Measurements from ENCODE around the gene IDS.

IDS gene

DNA sequence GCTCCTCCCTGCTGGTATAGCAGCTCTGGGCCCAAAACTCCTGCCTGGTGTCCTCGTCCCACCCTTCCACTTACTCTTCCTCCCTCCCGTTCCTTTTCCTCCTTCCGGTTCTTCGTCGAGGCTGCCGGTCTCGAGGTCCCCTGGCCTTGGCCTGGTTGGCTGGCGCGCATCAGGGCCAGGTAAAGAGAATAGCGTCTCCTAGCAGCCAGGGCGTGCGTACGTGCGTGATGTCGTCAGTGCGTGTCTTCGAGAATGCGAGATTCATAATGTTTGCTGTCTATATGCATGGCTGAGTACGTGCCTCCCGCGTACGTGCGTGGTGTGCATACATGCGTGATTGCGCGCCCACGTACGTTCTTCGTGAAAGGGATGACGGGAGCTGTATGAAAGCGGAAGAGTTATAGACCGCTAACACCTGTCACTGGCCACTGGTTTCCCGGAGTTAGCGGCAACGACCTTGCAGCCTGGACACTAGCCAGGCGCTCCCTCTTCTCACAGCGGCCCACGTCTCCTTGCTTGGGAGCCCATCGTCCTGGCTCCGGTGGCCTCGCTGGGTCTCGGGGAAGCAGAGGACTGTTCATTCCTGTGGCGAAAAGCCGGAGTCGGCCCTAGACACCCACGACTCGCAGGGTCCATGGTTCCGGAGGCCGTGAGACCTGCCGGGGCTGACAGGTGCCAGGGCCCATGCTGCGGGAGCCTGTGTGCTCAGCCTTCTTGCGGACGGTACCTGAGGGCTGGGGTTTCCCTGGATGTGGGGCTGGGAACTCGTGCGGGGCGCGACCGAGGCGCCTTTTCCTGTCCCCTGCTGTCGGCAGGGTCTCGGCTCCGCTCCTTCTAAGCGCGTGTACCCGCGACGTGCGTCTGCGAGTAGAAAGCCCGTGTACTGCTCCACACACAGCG lies 35.8 kb upstream of the IDS start, which contains the start of gene EOLA1 (continued):
- TF ChIP-seq, protein P1, sequence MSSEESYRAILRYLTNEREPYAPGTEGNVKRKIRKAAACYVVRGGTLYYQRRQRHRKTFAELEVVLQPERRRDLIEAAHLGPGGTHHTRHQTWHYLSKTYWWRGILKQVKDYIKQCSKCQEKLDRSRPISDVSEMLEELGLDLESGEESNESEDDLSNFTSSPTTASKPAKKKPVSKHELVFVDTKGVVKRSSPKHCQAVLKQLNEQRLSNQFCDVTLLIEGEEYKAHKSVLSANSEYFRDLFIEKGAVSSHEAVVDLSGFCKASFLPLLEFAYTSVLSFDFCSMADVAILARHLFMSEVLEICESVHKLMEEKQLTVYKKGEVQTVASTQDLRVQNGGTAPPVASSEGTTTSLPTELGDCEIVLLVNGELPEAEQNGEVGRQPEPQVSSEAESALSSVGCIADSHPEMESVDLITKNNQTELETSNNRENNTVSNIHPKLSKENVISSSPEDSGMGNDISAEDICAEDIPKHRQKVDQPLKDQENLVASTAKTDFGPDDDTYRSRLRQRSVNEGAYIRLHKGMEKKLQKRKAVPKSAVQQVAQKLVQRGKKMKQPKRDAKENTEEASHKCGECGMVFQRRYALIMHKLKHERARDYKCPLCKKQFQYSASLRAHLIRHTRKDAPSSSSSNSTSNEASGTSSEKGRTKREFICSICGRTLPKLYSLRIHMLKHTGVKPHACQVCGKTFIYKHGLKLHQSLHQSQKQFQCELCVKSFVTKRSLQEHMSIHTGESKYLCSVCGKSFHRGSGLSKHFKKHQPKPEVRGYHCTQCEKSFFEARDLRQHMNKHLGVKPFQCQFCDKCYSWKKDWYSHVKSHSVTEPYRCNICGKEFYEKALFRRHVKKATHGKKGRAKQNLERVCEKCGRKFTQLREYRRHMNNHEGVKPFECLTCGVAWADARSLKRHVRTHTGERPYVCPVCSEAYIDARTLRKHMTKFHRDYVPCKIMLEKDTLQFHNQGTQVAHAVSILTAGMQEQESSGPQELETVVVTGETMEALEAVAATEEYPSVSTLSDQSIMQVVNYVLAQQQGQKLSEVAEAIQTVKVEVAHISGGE (tag by site-specific recombination; conservative IDR thresholded peaks at IDR 0.05; ENCODE audit: low read depth), result peak; percentile 56
- TF ChIP-seq ZNF645 (tag by site-specific recombination; IDR thresholded peaks at IDR 0.05), result no peak
- no peak for TF ChIP-seq AEBP2 (tag by site-specific recombination; IDR thresholded peaks at IDR 0.05; ENCODE audit: borderline replicate concordance)
- TF ChIP-seq ZNF366 (tag by site-specific recombination; conservative IDR thresholded peaks at IDR 0.05), result peak; percentile 83
- peak; percentile 37; the same call in 1 of the 2 replicates for TF ChIP-seq ATF2 (tag by site-specific recombination; IDR thresholded peaks at IDR 0.05; ENCODE audit: low read depth)
- no peak for TF ChIP-seq ZBTB6 (tag by site-specific recombination; IDR thresholded peaks at IDR 0.05)
- TF ChIP-seq, protein P2, sequence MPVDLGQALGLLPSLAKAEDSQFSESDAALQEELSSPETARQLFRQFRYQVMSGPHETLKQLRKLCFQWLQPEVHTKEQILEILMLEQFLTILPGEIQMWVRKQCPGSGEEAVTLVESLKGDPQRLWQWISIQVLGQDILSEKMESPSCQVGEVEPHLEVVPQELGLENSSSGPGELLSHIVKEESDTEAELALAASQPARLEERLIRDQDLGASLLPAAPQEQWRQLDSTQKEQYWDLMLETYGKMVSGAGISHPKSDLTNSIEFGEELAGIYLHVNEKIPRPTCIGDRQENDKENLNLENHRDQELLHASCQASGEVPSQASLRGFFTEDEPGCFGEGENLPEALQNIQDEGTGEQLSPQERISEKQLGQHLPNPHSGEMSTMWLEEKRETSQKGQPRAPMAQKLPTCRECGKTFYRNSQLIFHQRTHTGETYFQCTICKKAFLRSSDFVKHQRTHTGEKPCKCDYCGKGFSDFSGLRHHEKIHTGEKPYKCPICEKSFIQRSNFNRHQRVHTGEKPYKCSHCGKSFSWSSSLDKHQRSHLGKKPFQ (tag by site-specific recombination; IDR thresholded peaks at IDR 0.05), result no peak
- peak; percentile 74 for TF ChIP-seq SCRT2 (tag by site-specific recombination; IDR thresholded peaks at IDR 0.05)
- TF ChIP-seq, protein P3, sequence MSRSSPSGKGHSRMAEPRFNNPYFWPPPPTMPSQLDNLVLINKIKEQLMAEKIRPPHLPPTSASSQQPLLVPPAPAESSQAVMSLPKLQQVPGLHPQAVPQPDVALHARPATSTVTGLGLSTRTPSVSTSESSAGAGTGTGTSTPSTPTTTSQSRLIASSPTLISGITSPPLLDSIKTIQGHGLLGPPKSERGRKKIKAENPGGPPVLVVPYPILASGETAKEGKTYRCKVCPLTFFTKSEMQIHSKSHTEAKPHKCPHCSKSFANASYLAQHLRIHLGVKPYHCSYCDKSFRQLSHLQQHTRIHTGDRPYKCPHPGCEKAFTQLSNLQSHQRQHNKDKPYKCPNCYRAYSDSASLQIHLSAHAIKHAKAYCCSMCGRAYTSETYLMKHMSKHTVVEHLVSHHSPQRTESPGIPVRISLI (tag by site-specific recombination; IDR thresholded peaks at IDR 0.05), result no peak
- TF ChIP-seq, protein P4, sequence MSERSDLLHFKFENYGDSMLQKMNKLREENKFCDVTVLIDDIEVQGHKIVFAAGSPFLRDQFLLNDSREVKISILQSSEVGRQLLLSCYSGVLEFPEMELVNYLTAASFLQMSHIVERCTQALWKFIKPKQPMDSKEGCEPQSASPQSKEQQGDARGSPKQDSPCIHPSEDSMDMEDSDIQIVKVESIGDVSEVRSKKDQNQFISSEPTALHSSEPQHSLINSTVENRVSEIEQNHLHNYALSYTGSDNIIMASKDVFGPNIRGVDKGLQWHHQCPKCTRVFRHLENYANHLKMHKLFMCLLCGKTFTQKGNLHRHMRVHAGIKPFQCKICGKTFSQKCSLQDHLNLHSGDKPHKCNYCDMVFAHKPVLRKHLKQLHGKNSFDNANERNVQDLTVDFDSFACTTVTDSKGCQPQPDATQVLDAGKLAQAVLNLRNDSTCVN (tag by site-specific recombination; optimal IDR thresholded peaks at IDR 0.05), result peak; percentile 93
- TF ChIP-seq ZNF354C (tag by site-specific recombination; IDR thresholded peaks at IDR 0.05; ENCODE audit: borderline replicate concordance, low read depth), result no peak
- TF ChIP-seq ZEB2 (tag by site-specific recombination; IDR thresholded peaks at IDR 0.05), result peak; percentile 59
- no peak for TF ChIP-seq YY1 (tag by site-specific recombination; IDR thresholded peaks at IDR 0.05)
- TF ChIP-seq, protein P5, sequence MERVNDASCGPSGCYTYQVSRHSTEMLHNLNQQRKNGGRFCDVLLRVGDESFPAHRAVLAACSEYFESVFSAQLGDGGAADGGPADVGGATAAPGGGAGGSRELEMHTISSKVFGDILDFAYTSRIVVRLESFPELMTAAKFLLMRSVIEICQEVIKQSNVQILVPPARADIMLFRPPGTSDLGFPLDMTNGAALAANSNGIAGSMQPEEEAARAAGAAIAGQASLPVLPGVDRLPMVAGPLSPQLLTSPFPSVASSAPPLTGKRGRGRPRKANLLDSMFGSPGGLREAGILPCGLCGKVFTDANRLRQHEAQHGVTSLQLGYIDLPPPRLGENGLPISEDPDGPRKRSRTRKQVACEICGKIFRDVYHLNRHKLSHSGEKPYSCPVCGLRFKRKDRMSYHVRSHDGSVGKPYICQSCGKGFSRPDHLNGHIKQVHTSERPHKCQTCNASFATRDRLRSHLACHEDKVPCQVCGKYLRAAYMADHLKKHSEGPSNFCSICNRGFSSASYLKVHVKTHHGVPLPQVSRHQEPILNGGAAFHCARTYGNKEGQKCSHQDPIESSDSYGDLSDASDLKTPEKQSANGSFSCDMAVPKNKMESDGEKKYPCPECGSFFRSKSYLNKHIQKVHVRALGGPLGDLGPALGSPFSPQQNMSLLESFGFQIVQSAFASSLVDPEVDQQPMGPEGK (tag by site-specific recombination; IDR thresholded peaks at IDR 0.05), result 0 out of 2 replicates have a peak, but pooled peaks have one; percentile 22
- TF ChIP-seq ZNF341 (tag by site-specific recombination; IDR thresholded peaks at IDR 0.05; ENCODE audit: low read depth), result peak; percentile 99
- TF ChIP-seq ZNF624 (tag by site-specific recombination; IDR thresholded peaks at IDR 0.05), result no peak
- TF ChIP-seq ZNF112 (tag by site-specific recombination; IDR thresholded peaks at IDR 0.05), result no peak
- peak; percentile 79 for TF ChIP-seq ZNF629 (tag by site-specific recombination; IDR thresholded peaks at IDR 0.05)
- no peak for TF ChIP-seq RBAK (tag by site-specific recombination; IDR thresholded peaks at IDR 0.05)
- TF ChIP-seq ZNF626 (tag by site-specific recombination; IDR thresholded peaks at IDR 0.05), result no peak
- peak; percentile 90 for TF ChIP-seq ZFHX2 (tag by site-specific recombination; conservative IDR thresholded peaks at IDR 0.05)
- no peak for TF ChIP-seq ZNF114 (tag by site-specific recombination; IDR thresholded peaks at IDR 0.05)

All from HEK293 (cell line).